Activated CD8-positive, alpha-beta memory T cell treated with anti-CD3 and anti-CD28 coated beads, Interleukin-2, amount 50 U/mL, for 1 hour (primary cell): ENCODE results near the gene TRIM69.

Experiments
- DNase-seq: peaks from one replicate; pipeline ENCODE4 v3.0.0-alpha.2; 2020; ENCODE audit errors: extremely low read depth

Gene TRIM69

GRCh38 chr15:44804298-44805046 lies 68.1 kb downstream of the TRIM69 start:
- no peak for DNase-seq

- DNase-seq: no peak
These were observed 72.2 kb downstream of the TRIM69 start for GRCh38 chr15:44808557-44808956.

DNA sequence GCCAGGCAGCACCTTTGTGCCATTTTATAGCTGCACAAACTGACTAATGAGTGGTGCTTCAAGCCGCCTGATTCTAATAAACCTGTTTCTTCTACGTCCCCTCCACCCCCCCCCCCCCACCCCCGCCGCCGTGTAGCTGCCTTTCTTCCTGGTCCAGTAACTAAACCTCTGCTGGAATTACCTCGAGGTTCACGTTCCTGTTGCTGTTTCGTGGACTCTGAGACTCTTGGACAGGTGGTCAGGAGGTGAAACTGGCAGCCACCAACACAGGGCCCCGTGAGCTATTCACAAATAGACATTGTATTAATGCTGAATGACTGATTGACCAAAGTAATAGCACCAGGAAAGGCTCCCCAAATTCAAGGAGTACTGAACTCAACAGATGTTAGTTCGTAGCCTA lies 73.9 kb downstream of the TRIM69 start:
- no peak for DNase-seq

GRCh38 chr15:44811337-44811736 lies 75.0 kb downstream of the TRIM69 start:
- DNase-seq: no peak

DNA sequence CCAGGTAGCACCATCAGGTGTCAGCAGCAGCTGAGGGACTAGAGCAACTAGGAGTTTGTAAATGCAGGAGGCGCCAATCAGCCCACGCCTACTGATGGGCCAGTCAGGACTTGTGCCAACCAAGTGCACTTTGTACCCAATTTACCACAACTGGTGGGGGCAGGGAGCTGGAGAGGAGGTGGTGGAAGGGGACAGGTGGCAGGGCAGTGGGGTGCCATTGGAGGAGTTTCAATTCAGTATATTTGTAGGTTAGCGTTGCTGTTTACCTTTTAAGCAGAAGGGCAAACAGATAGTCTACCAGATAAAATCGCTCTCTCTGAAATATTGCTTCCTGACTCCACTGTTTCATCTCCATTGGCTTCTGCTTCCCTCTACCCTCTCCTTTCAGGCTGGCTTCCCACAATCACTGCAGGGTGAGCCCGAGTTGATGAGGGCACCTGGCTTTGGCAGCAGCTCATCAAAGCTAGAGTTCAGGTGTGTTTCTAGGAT lies 75.7 kb downstream of the TRIM69 start:
- no peak for DNase-seq

DNA sequence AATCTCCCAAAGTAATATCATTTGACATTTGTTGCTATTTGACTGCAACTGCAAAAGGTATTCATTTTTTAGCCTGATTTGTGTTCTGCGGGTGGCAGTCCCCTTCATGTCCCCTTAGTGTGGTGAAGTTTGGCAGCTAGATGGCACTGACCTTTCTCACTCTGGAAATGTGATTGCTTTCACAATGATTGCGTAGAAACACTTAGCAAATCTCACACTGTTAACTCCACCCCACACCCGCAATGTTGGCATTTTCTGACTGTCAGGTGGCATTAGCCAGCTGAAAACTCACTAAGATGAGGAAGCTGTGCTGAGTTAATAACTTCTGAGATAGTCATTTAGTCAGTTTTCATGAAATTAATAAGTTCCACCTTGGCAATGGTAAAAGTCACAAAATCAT lies 76.9 kb downstream of the TRIM69 start:
- no peak for DNase-seq
